Activated CD4-positive, alpha-beta T cell treated with anti-CD3 and anti-CD28 coated beads, Interleukin-2, amount 50 U/mL, for 4 hours (primary cell): ENCODE measurements around the gene RORC.
"Not testable (repeated sequence)": the region's sequence is repeated elsewhere in the genome, so short reads cannot be mapped to it uniquely, and the experiment has no call there.

Experiments
- DNase-seq, 2 experiments: peaks; one replicate each; pipeline ENCODE4 v3.0.0-alpha.2; 2020

RORC gene

GRCh38 chr1:151831605-151832004, at the start of gene RORC:
TSS of gene RORC (minus strand) at chr1:151831802. CDS start at chr1:151831764, 38 bp downstream.
- DNase-seq: no peak

GRCh38 chr1:151875419-151876097, 44.0 kb upstream of the RORC start:
- DNase-seq: no peak

- DNase-seq: not testable (repeated sequence)
These were observed 41.2 kb upstream of the RORC start for GRCh38 chr1:151872776-151873175.

- no peak for DNase-seq
These were observed 39.9 kb upstream of the RORC start for GRCh38 chr1:151871284-151872030.

GRCh38 chr1:151868486-151868885, 36.9 kb upstream of the RORC start:
- no peak for DNase-seq

- DNase-seq: no peak
These were observed 36.3 kb upstream of the RORC start for GRCh38 chr1:151867765-151868411.

- DNase-seq: no peak
These were observed 35.7 kb upstream of the RORC start for GRCh38 chr1:151867321-151867720.

- no peak for DNase-seq
These were observed 32.8 kb upstream of the RORC start for GRCh38 chr1:151864411-151864810.

- DNase-seq: no peak
These were observed 31.0 kb upstream of the RORC start for GRCh38 chr1:151862604-151863003.

- no peak for DNase-seq
These were observed 29.0 kb upstream of the RORC start for GRCh38 chr1:151860504-151861187.

- DNase-seq: no peak
These were observed 28.3 kb upstream of the RORC start for GRCh38 chr1:151859891-151860293.

GRCh38 chr1:151858886-151859665, 27.5 kb upstream of the RORC start:
- no peak for DNase-seq

GRCh38 chr1:151858030-151858746, 26.6 kb upstream of the RORC start:
- no peak for DNase-seq

- no peak for DNase-seq
These were observed 24.3 kb upstream of the RORC start for GRCh38 chr1:151855933-151856332.

- not testable (repeated sequence) for DNase-seq
These were observed 23.9 kb upstream of the RORC start for GRCh38 chr1:151855516-151855915.

- DNase-seq: no peak
These were observed 23.1 kb upstream of the RORC start for GRCh38 chr1:151854658-151855057.

- DNase-seq: no peak
These were observed 21.9 kb upstream of the RORC start, which contains the start of gene THEM5 for GRCh38 chr1:151853411-151853943. TSS of gene THEM5 (minus strand) at chr1:151853712. CDS start at chr1:151853565, 147 bp downstream.

GRCh38 chr1:151852733-151853132, 21.1 kb upstream of the RORC start:
- no peak for DNase-seq

GRCh38 chr1:151851886-151852285, 20.3 kb upstream of the RORC start:
- no peak for DNase-seq

GRCh38 chr1:151849871-151850270, 18.3 kb upstream of the RORC start:
- no peak for DNase-seq

GRCh38 chr1:151849126-151849525, 17.5 kb upstream of the RORC start:
- no peak for DNase-seq
